ENCODE results near the gene TMEM214.
A peak's percentile ranks its signal among the peaks of the same experiment; 100 is the strongest.

TMEM214 gene

GRCh38 chr2:27009716-27010115 is 23.0 kb upstream of the TMEM214 start:
- H3K27ac ChIP-seq (ENCODE audit: low read depth, low read length, severe bottlenecking) = no peak overlapping the region
- peaks cover 24% of the 10 kb centered on the region for H3K4me1 ChIP-seq (ENCODE audit: control insufficient read depth, insufficient read depth, low read length, poor library complexity, severe bottlenecking)
- no peak overlapping the region for H3K4me3 ChIP-seq (ENCODE audit: extremely low read depth, insufficient read depth, low read length, poor library complexity, severe bottlenecking)
- H3K9me3 ChIP-seq (ENCODE audit: control insufficient read depth, low read length) = peaks cover 3% of the 10 kb centered on the region
- 90% methylated on average over 2 of the region's 2 CpGs for WGBS, 2 experiments (ENCODE audit: insufficient coverage in 2 of 2)
- H3K36me3 ChIP-seq (ENCODE audit: control insufficient read depth, insufficient read depth, low read length) = peaks cover 10% of the 10 kb centered on the region

GRCh38 chr2:27010139-27010538 is 22.6 kb upstream of the TMEM214 start:
- H3K9me3 ChIP-seq (ENCODE audit: control insufficient read depth, low read length) = peaks cover 3% of the 10 kb centered on the region
- WGBS, 2 experiments (ENCODE audit: insufficient coverage in 2 of 2) = 100% methylated on average over 2 of the region's 3 CpGs; no CpG with 5 or more reads in 1 of the 2 experiments
- peaks cover 11% of the 10 kb centered on the region for H3K36me3 ChIP-seq (ENCODE audit: control insufficient read depth, insufficient read depth, low read length)
- peaks cover 26% of the 10 kb centered on the region for H3K4me1 ChIP-seq (ENCODE audit: control insufficient read depth, insufficient read depth, low read length, poor library complexity, severe bottlenecking)
- no peak overlapping the region for H3K27ac ChIP-seq (ENCODE audit: low read depth, low read length, severe bottlenecking)
- no peak overlapping the region for H3K4me3 ChIP-seq (ENCODE audit: extremely low read depth, insufficient read depth, low read length, poor library complexity, severe bottlenecking)

GRCh38 chr2:27013738-27014137 is 19.0 kb upstream of the TMEM214 start:
- no peak overlapping the region for H3K27ac ChIP-seq (ENCODE audit: low read depth, low read length, severe bottlenecking)
- no peaks in the 10 kb centered on the region for H3K9me3 ChIP-seq (ENCODE audit: control insufficient read depth, low read length)
- H3K4me1 ChIP-seq (ENCODE audit: control insufficient read depth, insufficient read depth, low read length, poor library complexity, severe bottlenecking) = peaks cover 23% of the 10 kb centered on the region
- H3K36me3 ChIP-seq (ENCODE audit: control insufficient read depth, insufficient read depth, low read length) = peaks cover 11% of the 10 kb centered on the region
- 69 to 88% methylated on average over 3 to 4 of the region's 4 CpGs for WGBS, 2 experiments (ENCODE audit: insufficient coverage in 2 of 2)
- no peak overlapping the region for H3K4me3 ChIP-seq (ENCODE audit: extremely low read depth, insufficient read depth, low read length, poor library complexity, severe bottlenecking)

GRCh38 chr2:27014771-27015433 is 17.9 kb upstream of the TMEM214 start:
- H3K27ac ChIP-seq (ENCODE audit: low read depth, low read length, severe bottlenecking) = peak overlapping the region; percentile 93
- no peak overlapping the region for H3K4me3 ChIP-seq (ENCODE audit: extremely low read depth, insufficient read depth, low read length, poor library complexity, severe bottlenecking)
- no peaks in the 10 kb centered on the region for H3K9me3 ChIP-seq (ENCODE audit: control insufficient read depth, low read length)
- H3K36me3 ChIP-seq (ENCODE audit: control insufficient read depth, insufficient read depth, low read length) = peaks cover 11% of the 10 kb centered on the region
- H3K4me1 ChIP-seq (ENCODE audit: control insufficient read depth, insufficient read depth, low read length, poor library complexity, severe bottlenecking) = peaks cover 20% of the 10 kb centered on the region
- 92 to 95% methylated on average over 7 to 8 of the region's 8 CpGs for WGBS, 2 experiments (ENCODE audit: insufficient coverage in 2 of 2)

GRCh38 chr2:27016801-27017325 is 15.9 kb upstream of the TMEM214 start:
- H3K4me3 ChIP-seq (ENCODE audit: extremely low read depth, insufficient read depth, low read length, poor library complexity, severe bottlenecking) = no peak overlapping the region

GRCh38 chr2:27018142-27018541 is 14.6 kb upstream of the TMEM214 start:
- Histone ChIP-seq H3K9me3 (ENCODE audit: control insufficient read depth, low read length) (no peaks in the 10 kb centered on the region), H3K36me3 (ENCODE audit: control insufficient read depth, insufficient read depth, low read length) (peaks cover 15% of the 10 kb centered on the region), H3K4me1 (ENCODE audit: control insufficient read depth, insufficient read depth, low read length, poor library complexity, severe bottlenecking) (peaks cover 41% of the 10 kb centered on the region), H3K27ac (ENCODE audit: low read depth, low read length, severe bottlenecking) (no peak overlapping the region), H3K4me3 (ENCODE audit: extremely low read depth, insufficient read depth, low read length, poor library complexity, severe bottlenecking) (no peak overlapping the region)
- WGBS, 2 experiments (ENCODE audit: insufficient coverage in 2 of 2) = 90 to 92% methylated on average over 2 of the region's 3 CpGs

More at GRCh38 chr2:27016801-27017325, 15.9 kb upstream of the TMEM214 start:
- Histone ChIP-seq H3K36me3 (ENCODE audit: control insufficient read depth, insufficient read depth, low read length) (peaks cover 11% of the 10 kb centered on the region), H3K9me3 (ENCODE audit: control insufficient read depth, low read length) (no peaks in the 10 kb centered on the region), H3K27ac (ENCODE audit: low read depth, low read length, severe bottlenecking) (no peak overlapping the region), H3K4me1 (ENCODE audit: control insufficient read depth, insufficient read depth, low read length, poor library complexity, severe bottlenecking) (peaks cover 37% of the 10 kb centered on the region)
- WGBS, 2 experiments (ENCODE audit: insufficient coverage in 2 of 2) = 50 to 63% methylated on average over 2 of the region's 3 CpGs

GRCh38 chr2:27019459-27019858 is 13.3 kb upstream of the TMEM214 start:
- Histone ChIP-seq H3K36me3 (ENCODE audit: control insufficient read depth, insufficient read depth, low read length) (peaks cover 20% of the 10 kb centered on the region), H3K4me3 (ENCODE audit: extremely low read depth, insufficient read depth, low read length, poor library complexity, severe bottlenecking) (no peak overlapping the region), H3K9me3 (ENCODE audit: control insufficient read depth, low read length) (no peaks in the 10 kb centered on the region), H3K27ac (ENCODE audit: low read depth, low read length, severe bottlenecking) (no peak overlapping the region), H3K4me1 (ENCODE audit: control insufficient read depth, insufficient read depth, low read length, poor library complexity, severe bottlenecking) (peaks cover 41% of the 10 kb centered on the region)
- 95 to 96% methylated on average over 7 of the region's 9 CpGs for WGBS, 2 experiments (ENCODE audit: insufficient coverage in 2 of 2)

- 92 to 98% methylated on average over 5 to 6 of the region's 9 CpGs for whole genome bisulfite sequencing, 2 experiments (ENCODE audit: insufficient coverage in 2 of 2)
- no peak overlapping the region for H3K4me3 ChIP-seq (ENCODE audit: extremely low read depth, insufficient read depth, low read length, poor library complexity, severe bottlenecking)
- no peak overlapping the region for H3K27ac ChIP-seq (ENCODE audit: low read depth, low read length, severe bottlenecking)
- H3K36me3 ChIP-seq (ENCODE audit: control insufficient read depth, insufficient read depth, low read length) = peaks cover 23% of the 10 kb centered on the region
- peaks cover 38% of the 10 kb centered on the region for H3K4me1 ChIP-seq (ENCODE audit: control insufficient read depth, insufficient read depth, low read length, poor library complexity, severe bottlenecking)
- H3K9me3 ChIP-seq (ENCODE audit: control insufficient read depth, low read length) = no peaks in the 10 kb centered on the region
These were observed 12.6 kb upstream of the TMEM214 start for GRCh38 chr2:27019931-27020855.

GRCh38 chr2:27021253-27022049 is 11.3 kb upstream of the TMEM214 start:
- peaks cover 27% of the 10 kb centered on the region for H3K4me1 ChIP-seq (ENCODE audit: control insufficient read depth, insufficient read depth, low read length, poor library complexity, severe bottlenecking)
- peaks cover 35% of the 10 kb centered on the region for H3K36me3 ChIP-seq (ENCODE audit: control insufficient read depth, insufficient read depth, low read length)
- H3K4me3 ChIP-seq (ENCODE audit: extremely low read depth, insufficient read depth, low read length, poor library complexity, severe bottlenecking) = no peak overlapping the region
- H3K9me3 ChIP-seq (ENCODE audit: control insufficient read depth, low read length) = no peaks in the 10 kb centered on the region
- 83 to 92% methylated on average over 10 to 11 of the region's 11 CpGs for WGBS, 2 experiments (ENCODE audit: insufficient coverage in 2 of 2)
- H3K27ac ChIP-seq (ENCODE audit: low read depth, low read length, severe bottlenecking) = peak overlapping the region; percentile 74

GRCh38 chr2:27023740-27024139 is 9.0 kb upstream of the TMEM214 start:
- no peak overlapping the region for H3K4me3 ChIP-seq (ENCODE audit: extremely low read depth, insufficient read depth, low read length, poor library complexity, severe bottlenecking)
- WGBS, 2 experiments (ENCODE audit: insufficient coverage in 2 of 2) = 93 to 96% methylated on average over 5 to 6 of the region's 7 CpGs
- no peaks in the 10 kb centered on the region for H3K9me3 ChIP-seq (ENCODE audit: control insufficient read depth, low read length)
- no peak overlapping the region for H3K27ac ChIP-seq (ENCODE audit: low read depth, low read length, severe bottlenecking)
- H3K4me1 ChIP-seq (ENCODE audit: control insufficient read depth, insufficient read depth, low read length, poor library complexity, severe bottlenecking) = peaks cover 27% of the 10 kb centered on the region
- peaks cover 56% of the 10 kb centered on the region for H3K36me3 ChIP-seq (ENCODE audit: control insufficient read depth, insufficient read depth, low read length)

Measured in mesodermal cell (in vitro differentiated cells).